GM18951 (cell line): ENCODE results near the gene RNF112.

ENCODE experiments used
- POLR2A ChIP-seq: IDR thresholded peaks from 4 replicates; pipeline ENCODE4 v1.6.1; 2011; ENCODE audit warnings: mild to moderate bottlenecking; ENCODE audit not compliant: insufficient read length, insufficient read depth; ENCODE audit errors: extremely low read depth
- in situ Hi-C: fragments of 300-500 bp; cut with MboI; formaldehyde crosslinking; loops from one replicate; pipeline ENCODE4 v1.12.0; 2022; ENCODE audit warnings: low sequenced_read_pairs, mixed read lengths, inconsistent platforms; ENCODE audit not compliant: unreplicated experiment

RNF112 gene

GRCh38 chr17:19379361-19380065 lies 31.5 kb upstream of the RNF112 start:
- in situ Hi-C loops: no loop called here
- no peak for TF ChIP-seq POLR2A

GRCh38 chr17:19380481-19381301 lies 30.3 kb upstream of the RNF112 start:
- in situ Hi-C loops: no loop called here
- no peak for TF ChIP-seq POLR2A

- TF ChIP-seq POLR2A: no peak
- in situ Hi-C loops: no loop called here
Measured at GRCh38 chr17:19381361-19381740, 29.7 kb upstream of the RNF112 start.

GRCh38 chr17:19381741-19382444 lies 29.1 kb upstream of the RNF112 start:
- no peak for TF ChIP-seq POLR2A
- in situ Hi-C loops: no loop called here

DNA sequence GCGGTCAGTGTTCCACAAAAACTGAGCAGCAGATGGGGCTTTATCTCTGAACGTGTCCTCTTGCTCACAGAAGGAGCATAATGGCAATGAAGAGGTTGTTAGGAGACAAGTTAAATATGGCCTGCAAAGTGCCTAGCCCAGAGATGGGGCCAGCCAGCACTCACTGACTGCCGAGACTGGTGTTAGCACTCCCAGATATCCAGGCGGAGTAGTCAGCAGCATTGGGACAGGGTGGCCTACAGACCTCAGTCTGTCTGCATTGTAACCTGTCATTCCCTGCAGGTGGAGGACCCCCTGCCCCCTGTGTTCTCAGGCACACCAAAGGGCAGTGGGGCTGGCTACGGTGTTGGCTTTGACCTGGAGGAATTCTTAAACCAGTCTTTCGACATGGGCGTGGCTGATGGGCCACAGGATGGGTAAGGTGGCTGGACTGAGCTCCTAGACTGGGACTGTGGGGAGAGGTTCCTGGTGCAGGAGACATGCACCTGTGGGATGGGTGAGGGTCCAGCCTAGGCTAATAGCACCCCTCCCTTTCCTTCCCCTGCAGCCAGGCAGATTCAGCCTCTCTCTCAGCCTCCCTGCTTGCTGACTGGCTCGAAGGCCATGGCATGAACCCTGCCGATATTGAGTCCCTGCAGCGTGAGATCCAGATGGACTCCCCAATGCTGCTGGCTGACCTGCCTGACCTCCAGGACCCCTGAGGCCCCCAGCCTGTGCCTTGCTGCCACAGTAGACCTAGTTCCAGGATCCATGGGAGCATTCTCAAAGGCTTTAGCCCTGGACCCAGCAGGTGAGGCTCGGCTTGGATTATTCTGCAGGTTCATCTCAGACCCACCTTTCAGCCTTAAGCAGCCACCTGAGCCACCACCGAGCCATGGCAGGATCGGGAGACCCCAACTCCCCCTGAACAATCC lies 28.2 kb upstream of the RNF112 start:
- in situ Hi-C loops: no loop called here
- TF ChIP-seq POLR2A: no peak

GRCh38 chr17:19383681-19384470 lies 27.2 kb upstream of the RNF112 start:
- no peak for TF ChIP-seq POLR2A
- in situ Hi-C loops: no loop called here

- in situ Hi-C loops: no loop called here
- TF ChIP-seq POLR2A: no peak
Measured at GRCh38 chr17:19384723-19385391, 26.2 kb upstream of the RNF112 start.

GRCh38 chr17:19385521-19385983 lies 25.5 kb upstream of the RNF112 start:
- in situ Hi-C loops: no loop called here
- TF ChIP-seq POLR2A: no peak

DNA sequence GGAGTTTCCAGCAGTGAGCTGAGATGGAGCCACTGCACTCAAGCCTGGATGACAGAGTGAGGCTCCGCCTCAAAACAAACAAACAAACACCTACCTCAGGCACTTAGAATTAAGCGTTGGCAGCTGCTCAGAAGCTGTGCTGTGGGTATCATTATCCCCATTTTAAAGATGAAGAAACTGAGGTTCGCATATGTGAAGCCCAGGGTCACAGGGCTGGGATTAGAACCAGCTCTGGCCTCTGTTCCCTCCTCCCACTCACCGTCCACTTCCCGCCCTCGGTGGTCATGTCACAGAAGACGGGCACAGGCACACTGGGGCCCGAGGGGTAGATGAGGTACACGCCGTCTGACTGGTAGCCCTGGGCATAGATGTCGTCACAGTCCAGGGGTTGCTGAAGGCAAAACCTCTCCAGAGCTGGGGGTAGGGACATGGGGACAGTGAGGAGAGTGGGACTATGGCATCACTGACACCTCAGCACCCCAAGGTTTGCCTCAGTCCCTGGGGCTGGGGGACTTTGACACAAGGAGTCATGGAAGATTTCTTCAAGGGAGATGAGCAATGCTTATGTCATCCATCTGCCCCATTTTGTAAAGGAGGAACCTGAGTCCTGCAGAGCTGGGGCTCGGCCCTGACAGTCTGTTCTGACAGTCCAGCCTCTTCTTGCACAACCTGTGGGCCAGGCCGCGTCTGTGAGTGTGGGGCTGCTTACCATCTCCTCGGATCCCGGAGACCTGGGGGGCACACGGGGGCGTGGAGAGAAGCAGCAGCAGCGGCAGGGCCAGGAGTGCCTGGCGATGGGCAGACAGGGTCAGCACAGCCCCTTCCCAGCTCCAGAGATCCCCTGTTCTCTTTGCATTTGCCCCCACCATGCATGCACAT lies 24.7 kb upstream of the RNF112 start:
- in situ Hi-C loops: no loop called here

GRCh38 chr17:19386974-19387920 lies 23.8 kb upstream of the RNF112 start, which contains the start of gene MFAP4:
Gene MFAP4 (minus strand): TSS chr17:19387190. CDS start chr17:19387155, 35 bp downstream.
- no peak for TF ChIP-seq POLR2A

More for the DNA sequence above, 24.7 kb upstream of the RNF112 start:
- TF ChIP-seq POLR2A: no peak

More at GRCh38 chr17:19386974-19387920, 23.8 kb upstream of the RNF112 start, which contains the start of gene MFAP4:
- in situ Hi-C loops: no loop called here
